ENCODE results near the gene URM1. TPM values are rescaled to one million over a fixed set of nuclear protein-coding genes. Genes with fewer than 3 reads are reported as not detected.
A peak's percentile ranks its signal among the peaks of the same experiment; 100 is the strongest.

URM1 gene
- total RNA-seq, 1 experiment from 2014 or later = 71.8 TPM

GRCh38 chr9:128342971-128343680 lies 28.0 kb upstream of the URM1 start:
- in situ Hi-C loops (cut with HindIII; ENCODE audit: low pct_unique_long_range_greater_than_20kb, low sequenced_read_pairs) = no loop called here
- DNase-seq (ENCODE audit: low read depth) = no peak

DNA sequence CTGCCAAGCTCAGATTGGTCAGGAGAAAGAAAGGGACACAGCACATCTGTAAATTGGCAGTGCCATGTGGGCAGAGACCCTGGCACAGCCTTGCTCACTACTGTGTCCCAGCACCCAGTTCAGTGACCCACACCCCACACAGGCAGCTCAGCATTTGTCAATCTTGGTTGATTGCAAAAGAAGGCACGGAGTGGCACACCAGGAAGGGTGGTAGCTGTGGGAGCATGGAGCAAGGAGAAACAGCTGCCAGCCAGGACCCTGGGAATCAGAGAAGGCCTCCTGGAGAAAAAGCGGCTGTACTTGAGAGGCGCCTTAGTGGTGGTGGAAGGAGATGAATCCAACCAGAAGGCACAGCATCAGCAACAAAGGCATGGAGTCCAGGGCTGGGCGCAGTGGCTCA lies 27.3 kb upstream of the URM1 start:
- in situ Hi-C loops (cut with HindIII; ENCODE audit: low pct_unique_long_range_greater_than_20kb, low sequenced_read_pairs) = no loop called here
- DNase-seq (ENCODE audit: low read depth) = no peak

DNA sequence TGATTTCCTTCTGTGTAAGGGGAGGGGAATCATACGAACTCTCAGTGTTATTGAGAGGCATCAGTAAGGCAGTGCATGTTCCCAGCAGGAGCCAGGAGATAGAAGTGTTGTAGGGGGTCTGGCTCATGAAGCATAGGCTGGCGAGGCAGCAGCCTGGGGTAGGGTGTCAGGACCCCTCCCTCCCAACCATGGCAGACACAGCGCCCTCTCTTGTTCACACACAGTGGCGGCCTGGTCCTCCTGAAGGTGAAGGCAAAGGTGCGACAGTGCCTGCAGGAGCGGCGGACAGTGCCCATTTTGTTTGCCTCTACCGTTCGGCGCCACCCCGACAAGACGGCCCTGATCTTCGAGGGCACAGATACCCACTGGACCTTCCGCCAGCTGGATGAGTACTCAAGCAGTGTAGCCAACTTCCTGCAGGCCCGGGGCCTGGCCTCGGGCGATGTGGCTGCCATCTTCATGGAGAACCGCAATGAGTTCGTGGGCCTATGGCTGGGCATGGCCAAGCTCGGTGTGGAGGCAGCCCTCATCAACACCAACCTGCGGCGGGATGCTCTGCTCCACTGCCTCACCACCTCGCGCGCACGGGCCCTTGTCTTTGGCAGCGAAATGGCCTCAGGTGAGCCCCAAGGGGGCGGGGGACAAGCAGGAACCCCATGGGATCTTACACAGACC lies 26.1 kb upstream of the URM1 start:
- in situ Hi-C loops (cut with HindIII; ENCODE audit: low pct_unique_long_range_greater_than_20kb, low sequenced_read_pairs) = no loop called here
- DNase-seq (ENCODE audit: low read depth) = no peak

DNA sequence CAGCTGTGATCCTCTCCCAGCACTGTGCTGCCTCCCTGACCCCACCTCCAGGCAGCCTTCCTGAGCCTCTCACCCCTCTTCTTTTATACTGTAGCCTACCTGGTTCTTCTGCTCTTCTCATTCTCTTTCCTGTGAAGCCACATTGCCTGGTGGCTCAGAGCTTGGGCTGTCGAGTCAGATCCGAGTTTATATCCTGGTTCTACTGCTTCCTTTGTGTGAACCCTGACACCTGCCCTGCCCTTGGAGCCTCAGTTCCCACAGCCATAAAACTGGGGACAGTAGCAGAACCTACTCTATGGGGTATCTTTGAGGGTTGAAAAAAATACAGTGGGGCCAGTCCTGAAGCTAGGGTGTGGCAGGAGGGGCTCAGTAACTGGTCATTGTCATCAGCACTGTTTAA lies 22.0 kb upstream of the URM1 start:
- in situ Hi-C loops (cut with HindIII; ENCODE audit: low pct_unique_long_range_greater_than_20kb, low sequenced_read_pairs) = no loop called here
- no peak for DNase-seq (ENCODE audit: low read depth)

GRCh38 chr9:128349772-128350171 lies 21.4 kb upstream of the URM1 start:
- no peak for DNase-seq (ENCODE audit: low read depth)
- in situ Hi-C loops (cut with HindIII; ENCODE audit: low pct_unique_long_range_greater_than_20kb, low sequenced_read_pairs) = no loop called here

- DNase-seq (ENCODE audit: low read depth) = no peak
- in situ Hi-C loops (cut with HindIII; ENCODE audit: low pct_unique_long_range_greater_than_20kb, low sequenced_read_pairs) = no loop called here
Observed at GRCh38 chr9:128355451-128355850, 15.7 kb upstream of the URM1 start.

DNA sequence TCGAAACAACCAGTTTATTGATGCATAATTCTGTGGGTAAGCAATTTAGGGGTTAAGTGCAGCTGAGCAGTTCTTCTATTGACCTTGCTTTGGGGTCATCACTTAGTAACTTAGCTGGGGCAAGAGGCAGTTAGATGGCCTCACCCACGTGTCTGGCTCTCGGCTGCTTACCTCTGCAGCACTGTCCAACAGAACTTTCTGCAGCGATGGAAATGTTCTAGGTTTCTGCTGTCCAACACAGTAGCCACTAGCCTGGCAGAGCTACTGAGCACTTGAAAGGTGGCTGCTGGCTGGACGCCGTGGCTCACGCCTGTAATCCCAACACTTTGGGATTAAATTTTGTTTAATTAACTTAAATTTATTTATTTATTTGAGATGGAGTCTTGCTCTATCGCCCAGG lies 13.1 kb upstream of the URM1 start:
- in situ Hi-C loops (cut with HindIII; ENCODE audit: low pct_unique_long_range_greater_than_20kb, low sequenced_read_pairs) = no loop called here
- DNase-seq (ENCODE audit: low read depth) = no peak

GRCh38 chr9:128358861-128359260 lies 12.3 kb upstream of the URM1 start:
- in situ Hi-C loops (cut with HindIII; ENCODE audit: low pct_unique_long_range_greater_than_20kb, low sequenced_read_pairs) = no loop called here
- DNase-seq (ENCODE audit: low read depth) = no peak

DNA sequence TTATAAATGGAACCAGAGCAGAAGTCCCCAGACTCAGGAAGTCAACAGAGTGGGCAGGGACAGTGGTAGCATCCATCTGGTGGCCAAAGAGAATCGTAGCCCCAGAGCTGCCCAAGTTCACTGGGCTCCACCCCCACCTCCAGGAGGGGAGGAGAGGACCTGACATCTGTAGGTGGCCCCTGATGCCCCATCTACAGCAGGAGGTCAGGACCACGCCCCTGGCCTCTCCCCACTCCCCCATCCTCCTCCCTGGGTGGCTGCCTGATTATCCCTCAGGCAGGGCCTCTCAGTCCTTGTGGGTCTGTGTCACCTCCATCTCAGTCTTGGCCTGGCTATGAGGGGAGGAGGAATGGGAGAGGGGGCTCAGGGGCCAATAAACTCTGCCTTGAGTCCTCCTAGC lies 10.3 kb upstream of the URM1 start:
- in situ Hi-C loops (cut with HindIII; ENCODE audit: low pct_unique_long_range_greater_than_20kb, low sequenced_read_pairs) = no loop called here

DNA sequence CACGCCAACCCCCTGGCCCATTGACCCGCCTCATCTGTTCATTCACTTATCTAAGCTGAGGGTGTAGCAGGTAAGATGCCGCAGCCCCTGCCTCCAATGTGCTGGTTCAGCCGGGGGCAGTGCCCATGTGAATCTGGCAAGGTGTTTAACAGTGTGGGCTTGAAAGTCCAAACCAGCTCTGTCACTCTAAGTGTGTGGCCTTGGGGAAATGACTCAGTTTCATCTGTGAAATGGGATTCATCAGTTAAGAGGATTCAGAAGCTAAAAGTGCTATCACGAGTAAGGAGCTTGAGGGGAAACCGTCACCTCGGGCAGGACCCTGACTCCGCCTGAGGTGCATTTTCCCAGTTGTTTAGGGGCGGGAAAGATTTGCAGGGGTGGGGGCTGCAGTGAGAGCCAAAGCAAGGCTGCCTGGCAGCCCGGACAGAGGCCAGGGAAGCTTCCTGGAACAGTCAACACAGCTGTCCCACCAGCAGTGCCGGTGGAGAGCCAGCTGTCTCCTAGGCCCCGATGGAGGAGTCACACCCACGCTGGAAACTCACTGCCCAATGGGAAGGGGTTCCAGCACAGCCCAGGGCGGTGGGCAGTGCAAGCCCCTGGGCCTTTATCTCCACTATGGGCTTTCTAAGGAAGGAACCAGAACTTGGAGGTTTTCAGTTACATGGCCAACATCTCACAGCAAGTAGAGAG lies 9.7 kb upstream of the URM1 start:
- DNase-seq (ENCODE audit: low read depth) = no peak
- in situ Hi-C loops (cut with HindIII; ENCODE audit: low pct_unique_long_range_greater_than_20kb, low sequenced_read_pairs) = no loop called here

More for the DNA sequence above, 10.3 kb upstream of the URM1 start:
- no peak for DNase-seq (ENCODE audit: low read depth)

- peak; percentile 76 for DNase-seq (ENCODE audit: low read depth)
- in situ Hi-C loops (cut with HindIII; ENCODE audit: low pct_unique_long_range_greater_than_20kb, low sequenced_read_pairs) = no loop called here
Observed at GRCh38 chr9:128361986-128362646, 9.1 kb upstream of the URM1 start.

- no peak for DNase-seq (ENCODE audit: low read depth)
- in situ Hi-C loops (cut with HindIII; ENCODE audit: low pct_unique_long_range_greater_than_20kb, low sequenced_read_pairs) = no loop called here
Observed at GRCh38 chr9:128362774-128363173, 8.4 kb upstream of the URM1 start.

GRCh38 chr9:128365525-128365924 lies 5.6 kb upstream of the URM1 start:
- in situ Hi-C loops (cut with HindIII; ENCODE audit: low pct_unique_long_range_greater_than_20kb, low sequenced_read_pairs) = no loop called here
- DNase-seq (ENCODE audit: low read depth) = no peak

DNA sequence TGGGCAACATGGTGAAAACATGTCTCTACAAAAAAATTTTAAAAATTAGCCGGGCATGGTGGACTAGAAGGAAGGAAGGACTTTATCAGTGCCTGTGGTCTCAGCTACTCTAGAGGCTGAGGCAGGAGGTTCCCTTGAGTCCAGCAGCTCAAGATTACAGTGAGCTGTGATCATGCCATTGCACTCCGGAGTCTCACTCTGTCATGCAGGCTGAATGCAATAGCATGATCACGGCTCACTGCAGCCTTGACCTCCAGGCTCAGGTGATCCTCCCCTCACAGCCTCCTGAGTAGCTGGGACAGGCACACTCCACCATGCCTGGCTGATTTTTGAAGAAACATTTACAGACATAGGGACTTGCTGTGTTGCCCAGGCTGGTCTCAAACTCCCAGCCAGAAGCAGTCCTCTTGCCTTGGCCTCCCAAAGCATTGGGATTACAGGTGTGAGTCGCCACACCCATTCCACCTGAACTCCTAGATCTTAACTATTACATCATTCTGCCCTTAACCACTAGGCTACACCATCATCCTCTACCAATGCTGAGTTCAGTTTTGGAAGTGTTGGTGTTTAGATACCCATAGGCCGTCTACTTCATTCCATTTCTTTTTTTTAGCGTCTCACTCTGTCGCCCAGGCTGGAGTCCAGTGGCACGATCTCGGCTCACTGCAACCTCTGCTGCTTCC lies 2.0 kb upstream of the URM1 start:
- no peak for DNase-seq (ENCODE audit: low read depth)
- in situ Hi-C loops (cut with HindIII; ENCODE audit: low pct_unique_long_range_greater_than_20kb, low sequenced_read_pairs) = no loop called here

DNA sequence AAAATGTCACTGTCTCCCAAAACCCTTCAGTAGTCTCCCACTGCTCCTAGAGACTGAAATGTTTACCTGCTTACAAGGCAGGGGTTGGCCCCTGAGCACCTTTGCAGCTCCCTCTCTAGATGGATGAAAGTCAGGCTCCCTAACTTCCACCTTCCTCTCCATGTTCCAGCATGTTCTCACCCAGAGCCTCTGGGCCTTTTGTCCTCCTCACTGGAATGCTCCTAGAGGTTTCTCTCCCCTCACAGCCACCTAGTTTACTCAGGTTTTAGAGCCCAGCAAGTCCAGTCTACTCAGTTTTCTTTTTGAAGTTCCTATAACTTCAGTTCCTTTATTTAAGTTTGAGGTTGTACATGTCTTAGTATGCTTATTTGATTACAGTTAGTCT lies 815 bp upstream of the URM1 start:
- DNase-seq (ENCODE audit: low read depth) = no peak
- in situ Hi-C loops (cut with HindIII; ENCODE audit: low pct_unique_long_range_greater_than_20kb, low sequenced_read_pairs) = no loop called here

- in situ Hi-C loops (cut with HindIII; ENCODE audit: low pct_unique_long_range_greater_than_20kb, low sequenced_read_pairs) = no loop called here
Observed at GRCh38 chr9:128371630-128372117, 500 bp downstream of the URM1 start.

GRCh38 chr9:128372188-128372641 lies 1.0 kb downstream of the URM1 start:
- in situ Hi-C loops (cut with HindIII; ENCODE audit: low pct_unique_long_range_greater_than_20kb, low sequenced_read_pairs) = no loop called here
- DNase-seq (ENCODE audit: low read depth) = peak; percentile 52

More at GRCh38 chr9:128371630-128372117, 500 bp downstream of the URM1 start:
- peak; percentile 8 for DNase-seq (ENCODE audit: low read depth)

GRCh38 chr9:128372784-128373183 lies 1.6 kb downstream of the URM1 start:
- DNase-seq (ENCODE audit: low read depth) = peak; percentile 37
- in situ Hi-C loops (cut with HindIII; ENCODE audit: low pct_unique_long_range_greater_than_20kb, low sequenced_read_pairs) = no loop called here

Measured in Caki2 (cell line).